ENCODE data around the gene COASY.

COASY gene

DNA sequence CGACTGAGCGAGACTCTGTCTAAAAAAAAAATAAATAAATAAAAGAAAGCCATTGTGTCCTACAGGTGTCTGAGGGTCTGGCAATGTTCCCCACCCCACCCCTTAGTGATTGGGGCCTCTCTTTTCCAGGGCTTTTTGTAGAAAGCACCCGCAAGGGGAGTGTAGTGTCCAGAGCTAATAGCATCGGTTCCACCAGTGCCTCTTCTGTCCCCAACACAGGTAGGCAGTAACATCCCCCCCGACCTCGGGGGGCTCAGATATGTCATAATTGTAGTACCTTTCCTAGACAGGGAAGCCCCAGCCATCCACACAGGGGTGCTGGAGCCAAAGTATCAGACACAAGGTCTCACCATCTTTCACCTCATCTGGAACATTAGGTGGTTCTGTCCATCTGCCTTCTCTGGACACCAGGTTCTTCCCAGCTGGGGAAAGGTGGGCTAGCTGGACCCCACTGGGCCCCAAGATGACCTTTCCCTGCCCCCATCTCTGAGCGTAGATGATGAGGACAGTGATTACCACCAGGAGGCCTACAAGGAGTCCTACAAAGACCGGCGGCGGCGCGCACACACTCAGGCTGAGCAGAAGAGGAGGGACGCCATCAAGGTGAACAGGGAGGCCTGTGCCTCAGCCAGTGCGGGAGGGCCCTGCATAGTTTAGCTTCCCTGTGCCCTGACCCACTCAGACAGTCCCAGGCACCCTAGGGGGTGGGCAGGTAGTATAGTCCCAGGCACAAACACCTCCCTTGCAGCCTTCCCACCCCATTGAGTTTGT lies 6.6 kb downstream of the COASY start:
- TF ChIP-seq, protein P1, sequence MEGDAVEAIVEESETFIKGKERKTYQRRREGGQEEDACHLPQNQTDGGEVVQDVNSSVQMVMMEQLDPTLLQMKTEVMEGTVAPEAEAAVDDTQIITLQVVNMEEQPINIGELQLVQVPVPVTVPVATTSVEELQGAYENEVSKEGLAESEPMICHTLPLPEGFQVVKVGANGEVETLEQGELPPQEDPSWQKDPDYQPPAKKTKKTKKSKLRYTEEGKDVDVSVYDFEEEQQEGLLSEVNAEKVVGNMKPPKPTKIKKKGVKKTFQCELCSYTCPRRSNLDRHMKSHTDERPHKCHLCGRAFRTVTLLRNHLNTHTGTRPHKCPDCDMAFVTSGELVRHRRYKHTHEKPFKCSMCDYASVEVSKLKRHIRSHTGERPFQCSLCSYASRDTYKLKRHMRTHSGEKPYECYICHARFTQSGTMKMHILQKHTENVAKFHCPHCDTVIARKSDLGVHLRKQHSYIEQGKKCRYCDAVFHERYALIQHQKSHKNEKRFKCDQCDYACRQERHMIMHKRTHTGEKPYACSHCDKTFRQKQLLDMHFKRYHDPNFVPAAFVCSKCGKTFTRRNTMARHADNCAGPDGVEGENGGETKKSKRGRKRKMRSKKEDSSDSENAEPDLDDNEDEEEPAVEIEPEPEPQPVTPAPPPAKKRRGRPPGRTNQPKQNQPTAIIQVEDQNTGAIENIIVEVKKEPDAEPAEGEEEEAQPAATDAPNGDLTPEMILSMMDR (IDR thresholded peaks at IDR 0.05; ENCODE audit: insufficient read depth, low read depth, low read length, missing control alignments) = no peak
- no peak for DNase-seq (ENCODE audit: low read depth)
- no peak overlapping the region; the same call in 1 of the 2 replicates for H3K4me3 ChIP-seq (ENCODE audit: low read depth, low read length)

DNA sequence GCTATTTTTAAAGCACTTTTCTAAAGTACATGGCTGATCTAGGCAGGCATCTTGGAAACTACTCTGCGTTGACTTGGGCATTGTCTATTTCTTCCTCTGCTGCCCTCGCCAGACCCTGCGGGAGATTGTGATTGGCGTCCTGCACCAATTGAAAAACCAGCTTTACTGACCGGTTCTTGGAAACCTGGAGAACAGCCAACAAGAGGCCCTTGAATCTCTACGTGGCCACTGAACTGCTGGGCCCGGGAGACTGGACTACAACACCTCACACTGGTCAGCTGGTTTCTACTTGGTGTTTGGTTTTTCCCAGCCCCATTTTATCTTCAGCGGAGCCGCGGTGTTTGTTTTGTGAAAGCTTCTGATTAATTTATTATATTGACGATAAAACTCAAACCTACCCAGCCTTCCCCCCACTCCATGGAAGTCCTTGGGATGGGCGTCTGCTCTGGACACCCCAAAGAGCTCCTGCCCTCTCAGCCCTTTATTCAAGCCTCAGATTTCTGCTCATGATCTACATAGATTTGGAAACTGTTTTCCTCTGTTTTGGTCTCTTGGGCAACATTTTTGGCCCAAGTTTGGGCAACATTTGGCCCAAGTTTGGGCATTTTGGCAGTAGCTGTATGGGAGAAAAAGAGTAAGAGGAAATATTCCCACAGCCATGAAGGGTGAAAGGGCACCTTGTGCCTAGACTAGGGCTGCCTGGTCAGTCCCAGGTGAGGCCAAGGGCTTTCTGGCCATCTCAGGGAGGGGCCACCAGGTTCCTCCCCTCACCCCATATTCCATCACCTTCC lies 9.7 kb downstream of the COASY start:
- DNase-seq (ENCODE audit: low read depth) = no peak
- H3K4me3 ChIP-seq (ENCODE audit: low read depth, low read length) = no peak overlapping the region
- TF ChIP-seq, protein P1 (IDR thresholded peaks at IDR 0.05; ENCODE audit: insufficient read depth, low read depth, low read length, missing control alignments) = no peak

DNA sequence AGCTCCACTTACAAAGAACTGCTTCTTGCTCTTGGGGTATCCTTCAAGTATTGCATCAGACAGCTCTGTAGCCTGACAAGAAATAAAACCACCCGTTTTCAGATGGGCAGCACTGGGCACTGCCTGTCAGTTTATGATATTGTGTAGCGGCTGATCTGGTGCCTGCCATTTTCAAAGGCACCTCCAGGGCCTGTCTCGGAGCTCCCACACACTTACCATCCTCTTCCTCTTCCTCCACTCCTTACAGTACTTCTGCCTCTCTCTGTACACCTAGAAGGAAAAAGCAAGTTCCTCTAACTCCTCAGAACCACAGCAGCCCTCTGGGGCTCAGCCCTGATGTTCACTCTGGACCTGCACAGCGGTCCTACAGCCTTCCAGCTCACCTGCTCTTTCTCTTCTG lies 11.1 kb downstream of the COASY start:
- H3K4me3 ChIP-seq (ENCODE audit: low read depth, low read length) = no peak overlapping the region
- TF ChIP-seq, protein P1 (IDR thresholded peaks at IDR 0.05; ENCODE audit: insufficient read depth, low read depth, low read length, missing control alignments) = no peak
- no peak for DNase-seq (ENCODE audit: low read depth)

DNA sequence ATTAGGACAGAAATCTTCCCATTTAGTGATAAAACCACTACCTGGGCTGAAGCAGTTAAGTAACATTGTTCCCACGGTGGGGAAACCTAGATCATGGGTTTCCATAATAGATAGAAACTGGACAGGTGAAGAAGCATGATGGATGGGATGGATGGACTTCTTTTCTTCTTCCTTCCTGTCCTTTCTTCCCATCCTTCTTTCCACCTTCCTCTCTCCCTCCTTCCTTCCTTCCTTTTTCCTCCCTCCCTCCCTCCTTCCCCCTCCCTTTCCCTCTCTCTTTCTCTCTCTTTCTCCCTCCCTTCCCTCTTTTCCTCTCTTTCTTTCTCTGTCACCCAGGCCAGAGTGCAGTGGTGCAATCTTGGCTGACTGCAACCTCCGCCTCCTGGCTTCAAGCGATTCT lies 12.5 kb downstream of the COASY start:
- no peak for DNase-seq (ENCODE audit: low read depth)
- TF ChIP-seq, protein P1 (IDR thresholded peaks at IDR 0.05; ENCODE audit: insufficient read depth, low read depth, low read length, missing control alignments) = no peak
- H3K4me3 ChIP-seq (ENCODE audit: low read depth, low read length) = no peak overlapping the region

DNA sequence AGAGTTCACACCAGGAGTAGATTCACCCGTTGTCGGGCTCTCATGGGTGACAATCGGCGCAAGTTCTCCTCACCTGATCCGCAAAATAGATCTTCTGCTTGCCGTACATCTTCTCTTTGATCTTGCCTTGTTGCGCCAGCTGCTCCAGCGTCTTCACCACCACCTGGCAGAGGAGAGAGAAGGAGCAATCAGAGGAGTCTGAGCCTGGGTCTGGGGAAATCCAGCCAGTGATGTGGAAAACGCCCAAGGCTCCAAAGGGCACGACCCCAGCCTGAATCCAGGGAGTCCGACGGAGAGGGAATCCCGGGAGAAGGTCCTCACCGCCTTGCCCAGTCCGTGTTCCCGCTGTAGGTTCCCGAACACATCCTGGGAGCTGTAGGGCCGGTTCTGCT lies 15.2 kb downstream of the COASY start:
- peak overlapping the region; percentile 79 for H3K4me3 ChIP-seq (ENCODE audit: low read depth, low read length)
- TF ChIP-seq, protein P1 (IDR thresholded peaks at IDR 0.05; ENCODE audit: insufficient read depth, low read depth, low read length, missing control alignments) = no peak
- DNase-seq (ENCODE audit: low read depth) = peak; percentile 35

DNA sequence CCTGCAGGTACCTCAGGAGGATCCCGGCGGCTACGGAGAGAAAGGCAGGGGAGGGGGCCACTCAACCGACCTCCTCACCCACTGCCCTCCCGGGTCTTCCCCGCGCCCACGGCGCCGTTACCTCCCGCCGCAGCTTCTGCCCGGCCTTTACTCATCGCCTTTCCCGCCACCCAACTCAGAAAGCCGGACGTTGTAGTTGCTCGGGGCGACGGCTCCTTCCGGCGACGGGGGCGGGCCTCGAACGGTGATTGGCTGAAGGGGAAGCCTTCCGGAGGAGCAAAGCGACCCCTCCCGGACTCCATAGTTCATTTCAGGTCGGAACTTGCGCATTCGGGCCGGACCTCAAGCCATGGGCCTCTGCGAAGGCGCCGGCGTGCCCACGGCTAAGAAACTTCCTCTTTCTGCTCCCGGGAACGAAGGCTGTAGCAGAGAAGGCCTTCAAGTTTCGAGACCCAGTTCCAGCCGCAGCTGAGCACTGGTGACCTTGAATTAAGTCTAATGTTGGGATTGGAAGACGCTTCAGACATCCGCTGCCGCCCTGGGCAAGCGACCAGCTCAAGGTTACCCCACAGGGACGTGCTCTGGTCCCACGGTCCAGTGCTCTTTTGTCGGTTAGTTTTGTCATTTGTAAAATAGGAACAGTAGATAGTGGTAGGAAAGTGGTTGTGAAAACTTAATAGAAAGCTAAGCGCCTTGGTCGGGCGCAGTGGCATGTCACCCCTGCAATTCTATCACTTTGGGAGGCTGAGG lies 15.8 kb downstream of the COASY start, which contains the start of gene PSMC3IP:
TSS of gene PSMC3IP (minus strand) at position 198 of the 750 bp plus-strand sequence. CDS start at position 155, 43 bp downstream.
- peak within 1 kb of the TSS; percentile 79 for H3K4me3 ChIP-seq (ENCODE audit: low read depth, low read length)
- TF ChIP-seq, protein P1 (IDR thresholded peaks at IDR 0.05; ENCODE audit: insufficient read depth, low read depth, low read length, missing control alignments) = peak; percentile 58
- peak; percentile 97 for DNase-seq (ENCODE audit: low read depth)

Data from GM12865 (cell line).